Measurements from ENCODE around the gene CERS1.

The CERS1 gene

DNA sequence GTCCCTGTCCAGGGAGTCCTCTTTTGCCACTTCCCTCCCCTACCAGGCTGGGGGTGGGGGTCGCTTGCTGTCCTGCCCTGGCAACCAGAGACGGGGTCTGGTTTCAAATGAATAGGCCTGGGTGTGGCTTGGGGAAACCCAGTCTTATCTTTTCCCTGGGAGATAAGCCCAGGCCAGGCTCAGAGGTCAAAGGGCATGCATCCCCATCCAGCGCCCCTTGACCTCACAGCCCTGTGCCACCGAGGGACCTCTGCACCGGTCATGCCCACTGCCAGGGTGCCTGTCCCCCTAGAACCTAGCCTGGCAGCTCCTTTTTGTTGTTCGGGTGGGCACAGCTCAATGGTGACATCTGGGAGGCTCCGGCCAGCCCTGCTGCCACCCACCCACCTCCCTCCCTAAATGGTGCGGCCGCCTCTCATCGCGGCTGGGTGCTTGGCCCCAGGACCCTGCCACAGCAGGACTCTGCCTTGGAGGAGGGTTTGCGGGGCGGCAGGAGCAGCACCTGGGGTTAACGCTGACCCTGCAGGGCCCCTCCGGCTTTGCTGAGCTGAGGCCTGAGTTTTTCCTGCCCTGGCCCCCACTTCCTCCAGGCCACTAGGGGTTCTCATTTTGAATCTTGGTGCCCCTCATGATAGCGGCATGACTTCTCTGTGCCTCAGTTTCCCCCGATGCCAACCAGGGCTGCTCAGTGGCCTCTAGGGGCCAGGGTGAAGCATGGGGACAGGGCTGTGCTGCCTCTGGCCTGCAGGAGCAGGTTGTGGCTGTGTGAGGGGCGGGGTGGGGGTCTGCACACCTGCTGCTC, 2.9 kb upstream of the CERS1 start:
- no peak for DNase-seq (ENCODE audit: low spot score)

DNA sequence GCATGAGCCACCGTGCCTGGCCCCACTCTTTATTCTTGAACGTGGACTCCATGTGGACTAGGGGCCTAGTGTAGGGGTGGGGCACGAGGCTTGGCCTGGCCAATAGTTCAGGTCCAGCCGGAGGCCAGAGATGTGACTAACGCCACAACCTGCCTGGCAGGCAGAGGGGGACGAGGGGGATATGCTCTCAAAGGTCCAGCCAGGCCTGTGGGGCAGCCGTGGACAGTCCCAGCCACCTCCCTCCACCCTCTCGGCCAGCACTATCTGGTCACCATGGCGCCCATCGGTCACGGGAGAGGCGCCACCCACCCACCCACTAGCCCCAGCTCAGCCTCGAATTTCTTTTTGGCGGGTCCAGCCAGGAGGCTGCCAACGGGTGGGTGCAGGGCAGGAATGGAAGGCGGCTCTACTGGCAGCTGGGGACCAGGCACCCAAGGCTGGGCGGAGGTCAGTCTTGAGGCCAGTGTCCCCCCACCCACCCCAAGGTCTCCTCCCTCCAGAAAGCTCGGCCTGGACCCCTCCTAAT, 2.2 kb upstream of the CERS1 start:
- DNase-seq (ENCODE audit: low spot score): no peak

DNA sequence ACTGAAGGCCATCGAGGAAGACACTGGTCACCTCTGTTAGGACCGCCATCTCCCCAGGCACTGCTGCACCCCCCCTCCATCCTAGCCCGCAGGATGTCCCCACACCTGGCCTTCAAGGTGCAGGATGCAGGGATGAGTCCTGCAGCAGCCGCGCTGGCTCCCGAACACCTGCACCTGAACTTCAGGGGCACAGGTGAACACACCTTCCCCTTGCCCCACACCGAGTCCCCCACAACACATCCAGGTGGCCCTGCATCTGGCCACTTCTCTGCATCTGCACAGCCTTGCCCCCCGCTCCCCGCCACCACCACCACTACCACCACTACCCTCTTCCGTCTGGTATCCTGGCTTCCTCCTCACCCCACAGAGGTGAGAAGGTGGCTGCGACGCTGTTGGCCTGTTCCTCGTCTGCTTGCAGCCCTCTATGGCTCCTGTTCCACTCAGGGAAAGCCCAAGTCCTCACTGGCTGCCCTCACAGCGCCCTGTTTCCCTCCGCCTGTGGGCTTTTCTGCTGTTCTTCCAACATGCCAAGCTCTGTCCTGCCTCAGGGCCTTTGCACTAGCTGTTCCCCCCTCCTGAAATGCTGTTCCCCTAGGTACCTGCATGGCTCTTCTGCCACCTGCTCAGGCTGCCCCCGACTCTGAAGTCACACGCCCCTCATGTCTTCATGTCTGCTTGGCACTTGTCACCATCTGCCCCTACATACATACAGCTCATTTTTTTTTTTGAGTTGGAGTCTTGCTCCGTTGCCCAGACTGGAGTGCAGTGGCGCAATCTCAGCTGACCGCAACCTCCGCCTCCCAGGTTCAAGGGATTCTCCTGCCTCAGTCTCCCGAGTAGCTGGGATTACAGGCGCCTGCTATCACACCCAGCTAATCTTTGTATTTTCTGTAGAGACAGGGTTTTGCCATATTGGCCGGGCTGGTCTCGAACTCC, 1.4 kb upstream of the CERS1 start:
- DNase-seq (ENCODE audit: low spot score): no peak

DNA sequence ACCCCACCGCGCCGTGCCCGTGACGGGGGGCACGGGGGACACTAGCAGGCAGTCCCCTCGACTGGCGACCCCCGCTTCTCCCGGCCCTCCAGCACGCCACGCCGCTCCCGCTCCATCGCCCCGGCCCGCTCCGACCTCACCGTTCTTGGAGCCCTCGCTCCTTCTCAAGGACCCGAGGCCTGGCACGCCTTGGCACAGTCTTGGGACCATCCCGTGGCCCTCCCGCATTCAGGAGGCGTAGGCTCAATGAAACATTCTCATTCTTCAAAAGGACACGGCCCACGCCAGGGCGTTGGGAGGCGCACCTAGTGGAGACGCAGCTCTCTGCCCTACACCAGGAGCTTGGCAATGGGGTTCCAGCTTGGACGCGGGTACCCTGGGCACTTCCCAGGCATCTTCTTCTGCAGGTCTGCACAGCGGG, 473 bp upstream of the CERS1 start:
- DNase-seq (ENCODE audit: low spot score): peak; percentile 42

DNA sequence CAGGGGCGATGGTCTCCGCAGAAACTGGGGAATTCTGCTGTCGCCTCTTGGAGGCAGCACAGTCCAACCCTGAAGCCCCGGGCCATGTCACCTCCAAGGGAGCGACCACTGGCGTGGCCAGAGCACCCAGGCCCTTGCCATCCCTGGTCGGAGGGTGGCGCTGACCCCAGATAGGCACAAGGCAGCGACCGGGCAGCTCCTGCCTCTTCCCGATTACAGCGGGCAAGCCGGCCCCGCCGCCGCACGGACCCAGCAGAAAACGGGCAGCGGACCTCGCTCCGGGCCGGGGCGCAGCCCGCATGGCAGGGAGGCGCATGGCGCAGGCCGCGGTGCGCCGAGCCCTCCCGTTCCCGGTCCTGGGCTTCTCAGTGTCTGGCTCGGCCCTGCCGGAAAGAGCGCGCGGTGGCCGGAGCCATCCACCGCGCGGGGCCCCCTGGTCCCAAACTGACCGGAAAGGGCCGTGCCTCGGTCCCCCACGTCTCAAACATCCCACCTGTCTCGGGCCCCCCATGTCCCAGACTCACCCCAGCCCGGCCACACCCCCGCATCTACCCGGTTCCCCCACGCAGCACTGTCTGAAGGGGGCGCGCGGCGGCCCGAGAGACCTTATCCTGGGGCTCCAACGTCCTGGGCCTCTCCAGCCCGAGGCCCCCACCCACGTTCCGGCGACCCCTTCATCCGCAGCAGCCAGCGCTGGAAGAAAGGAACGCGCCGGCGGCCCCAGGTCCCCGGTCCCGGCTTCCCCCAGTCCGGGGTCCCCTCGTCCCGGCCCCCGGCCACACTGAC, 727 bp downstream of the CERS1 start:
- DNase-seq (ENCODE audit: low spot score): peak; percentile 75

DNA sequence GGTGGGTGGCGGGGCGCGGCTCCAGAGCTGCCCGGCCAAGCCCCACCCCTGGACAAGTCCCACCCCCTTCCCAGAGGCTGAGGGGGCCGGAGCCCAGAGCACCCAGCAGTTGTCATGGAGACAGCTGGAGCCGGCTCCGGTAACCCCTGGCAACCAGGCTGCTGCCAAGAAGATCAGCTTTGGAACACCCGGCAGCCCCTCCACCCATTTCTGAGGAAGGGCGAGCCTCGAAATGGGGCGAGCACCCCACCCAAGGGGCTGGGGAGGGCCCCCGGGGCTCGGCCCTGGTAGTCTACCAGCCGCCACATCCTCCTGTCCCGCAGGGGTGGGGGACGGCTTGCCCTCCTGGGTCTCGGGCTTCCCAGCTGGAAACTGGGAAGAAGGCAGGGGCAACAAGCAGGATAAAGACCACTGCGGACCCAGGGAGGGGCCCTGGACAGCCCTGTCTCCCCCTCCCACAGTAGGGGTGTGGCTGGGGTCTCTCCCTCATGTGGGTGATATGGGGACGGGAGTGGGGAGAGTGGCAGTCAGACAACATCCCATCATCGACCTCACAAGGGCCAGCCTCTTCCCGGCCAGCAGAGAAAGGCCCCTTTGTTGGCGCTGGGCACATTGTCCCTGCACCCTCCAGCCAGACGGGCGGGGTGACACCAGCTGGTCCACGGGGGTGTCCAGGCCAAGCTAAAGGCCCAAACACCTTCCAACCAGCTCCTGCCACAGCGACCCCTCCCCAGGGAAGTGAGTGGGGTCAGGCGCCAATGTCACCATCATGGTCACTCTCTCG, 1.5 kb downstream of the CERS1 start:
- DNase-seq (ENCODE audit: low spot score): peak; percentile 48

DNA sequence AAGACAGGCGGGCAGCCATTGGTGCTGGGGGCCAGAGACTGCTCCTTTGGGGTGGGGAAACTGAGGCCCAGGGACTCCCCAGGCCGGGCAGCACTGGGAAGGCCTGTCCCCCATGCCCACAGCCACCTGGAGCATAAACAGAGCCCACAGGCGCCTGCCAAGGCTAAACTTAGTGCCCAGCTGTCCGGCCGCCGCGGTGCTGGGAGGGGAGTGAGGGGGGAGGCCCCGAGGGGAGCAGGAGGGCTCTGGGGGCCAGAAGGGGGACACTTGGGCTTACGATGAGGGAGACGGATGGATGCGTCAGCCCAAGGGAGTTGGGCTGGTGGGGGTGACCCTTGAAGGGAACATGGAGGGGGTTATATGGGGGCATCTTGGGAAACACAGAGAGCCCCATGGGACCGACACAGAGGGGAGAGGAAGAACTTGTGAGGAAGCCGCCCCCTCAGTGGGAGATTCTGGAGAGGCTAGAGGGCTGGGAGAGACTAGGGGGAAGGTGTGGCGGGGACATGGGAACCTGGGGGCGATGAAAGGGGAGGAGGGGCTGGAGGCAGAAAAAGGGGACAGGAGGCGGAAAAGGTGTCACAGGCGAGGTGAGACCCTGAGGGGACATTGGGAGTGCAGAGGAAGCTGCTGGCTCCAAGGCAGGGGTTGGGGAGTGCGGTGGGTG, 2.2 kb downstream of the CERS1 start:
- DNase-seq (ENCODE audit: low spot score): no peak

DNA sequence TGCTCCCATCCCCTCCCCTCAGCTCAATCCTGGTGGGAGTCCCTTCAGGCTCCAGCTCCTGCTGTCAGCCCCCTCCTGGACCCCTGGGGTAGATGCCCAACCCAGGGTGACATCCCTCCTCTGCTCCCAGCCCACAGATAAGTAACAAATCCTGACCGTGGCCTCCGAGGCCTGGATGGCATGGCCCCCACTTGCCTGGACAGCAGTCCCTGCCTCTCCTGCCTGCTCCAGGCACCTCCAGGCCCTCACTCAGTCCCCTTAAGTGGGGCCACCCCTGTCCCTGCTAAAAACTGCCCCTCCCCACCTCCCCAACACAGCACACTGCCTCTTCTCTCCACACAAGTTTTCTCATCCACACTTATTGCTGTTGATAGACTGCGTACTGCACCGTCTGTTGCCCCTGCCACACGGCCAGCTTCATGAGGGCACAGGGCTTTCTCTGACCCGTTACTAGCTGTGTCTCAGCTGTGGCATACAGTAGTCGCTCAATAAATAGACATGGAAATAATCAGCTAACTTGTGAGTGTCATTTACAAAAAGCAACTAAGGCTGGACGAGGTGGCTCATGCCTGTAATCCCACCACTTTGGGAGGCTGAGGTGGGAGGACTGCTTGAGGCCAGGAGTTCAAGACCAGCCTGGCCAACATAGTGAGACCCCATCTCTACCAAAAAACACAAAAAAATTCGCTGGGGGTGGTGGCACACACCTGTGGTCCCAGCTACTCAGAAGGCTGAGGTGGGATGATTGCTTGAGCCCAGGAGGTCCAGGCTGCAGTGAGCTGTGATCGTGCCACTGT, 5.8 kb downstream of the CERS1 start:
- DNase-seq (ENCODE audit: low spot score): no peak

DNA sequence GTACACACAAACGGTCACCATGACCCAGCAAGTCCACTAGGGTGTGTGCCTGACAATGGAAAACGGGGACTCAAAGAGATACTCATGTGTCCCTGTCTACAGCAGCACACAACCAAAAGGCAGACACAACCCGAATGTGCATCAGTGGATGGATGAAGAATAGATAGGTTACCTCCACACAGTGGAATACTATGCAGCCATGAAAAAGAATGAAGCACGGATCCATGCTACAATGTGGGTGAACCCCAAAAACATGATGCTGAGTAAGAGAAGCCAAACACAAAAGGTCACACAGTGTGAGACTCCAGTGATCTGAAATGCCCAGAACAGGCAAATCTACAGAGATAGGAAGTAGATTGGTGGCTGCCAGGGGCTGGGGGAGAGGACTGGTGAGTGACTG, 9.0 kb downstream of the CERS1 start:
- DNase-seq (ENCODE audit: low spot score): no peak

DNA sequence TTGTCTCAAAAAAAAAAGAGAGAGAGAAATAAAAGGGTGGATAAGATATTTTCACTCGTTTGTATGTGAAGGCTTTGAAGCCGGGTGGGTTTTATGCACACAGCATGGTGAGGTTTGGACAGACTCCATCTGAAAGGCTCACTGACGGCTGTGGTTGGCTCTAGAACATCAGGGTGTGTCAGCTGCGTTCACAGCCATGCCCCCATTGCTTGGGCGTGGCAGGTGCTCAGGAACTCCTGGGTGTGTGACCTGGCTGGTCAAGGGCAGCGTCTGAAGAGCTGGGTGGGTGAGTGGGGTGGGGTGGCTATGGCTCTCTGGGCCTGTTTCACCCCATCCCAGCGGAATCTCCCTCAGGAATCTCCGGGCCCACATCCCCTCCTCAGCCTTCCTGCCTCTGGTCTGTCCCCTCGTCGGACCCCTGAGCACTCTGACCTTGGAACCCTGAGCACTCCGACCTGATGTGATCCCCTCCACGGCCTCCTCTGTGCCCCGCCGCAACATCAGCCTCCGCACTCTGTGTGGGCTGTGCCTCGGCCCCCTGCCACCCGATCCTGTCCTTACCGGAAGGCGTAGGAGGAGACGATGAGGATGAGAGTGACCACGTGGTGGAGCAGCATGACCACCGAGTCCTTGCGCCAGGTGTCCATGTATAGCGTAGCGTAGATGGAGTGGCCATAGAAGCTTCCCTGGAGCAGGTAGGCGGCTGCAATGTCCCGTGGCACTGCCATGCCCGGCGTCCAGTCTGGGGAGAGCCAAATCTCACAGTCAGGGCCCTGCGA, 12.2 kb downstream of the CERS1 start:
- DNase-seq (ENCODE audit: low spot score): no peak

DNA sequence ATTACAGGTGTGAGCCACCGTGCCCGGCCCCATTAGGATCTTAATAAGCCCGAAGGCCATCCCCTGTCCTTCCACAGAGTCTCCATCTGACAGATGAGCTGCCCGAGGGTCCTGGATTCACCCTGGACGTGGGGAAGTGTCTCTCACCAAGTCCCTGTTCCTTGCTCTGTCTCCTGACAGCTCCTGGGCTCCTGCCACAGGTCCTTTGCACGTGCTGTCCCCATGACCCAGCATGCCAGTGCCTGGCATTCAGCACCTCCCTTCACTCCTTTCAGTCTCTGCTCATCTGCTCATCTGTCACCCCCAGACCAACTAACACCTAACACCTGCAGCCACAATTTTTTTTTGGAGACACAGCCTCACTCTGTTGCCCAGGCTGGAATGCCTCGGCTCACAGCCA, 14.5 kb downstream of the CERS1 start:
- no peak for DNase-seq (ENCODE audit: low spot score)

DNA sequence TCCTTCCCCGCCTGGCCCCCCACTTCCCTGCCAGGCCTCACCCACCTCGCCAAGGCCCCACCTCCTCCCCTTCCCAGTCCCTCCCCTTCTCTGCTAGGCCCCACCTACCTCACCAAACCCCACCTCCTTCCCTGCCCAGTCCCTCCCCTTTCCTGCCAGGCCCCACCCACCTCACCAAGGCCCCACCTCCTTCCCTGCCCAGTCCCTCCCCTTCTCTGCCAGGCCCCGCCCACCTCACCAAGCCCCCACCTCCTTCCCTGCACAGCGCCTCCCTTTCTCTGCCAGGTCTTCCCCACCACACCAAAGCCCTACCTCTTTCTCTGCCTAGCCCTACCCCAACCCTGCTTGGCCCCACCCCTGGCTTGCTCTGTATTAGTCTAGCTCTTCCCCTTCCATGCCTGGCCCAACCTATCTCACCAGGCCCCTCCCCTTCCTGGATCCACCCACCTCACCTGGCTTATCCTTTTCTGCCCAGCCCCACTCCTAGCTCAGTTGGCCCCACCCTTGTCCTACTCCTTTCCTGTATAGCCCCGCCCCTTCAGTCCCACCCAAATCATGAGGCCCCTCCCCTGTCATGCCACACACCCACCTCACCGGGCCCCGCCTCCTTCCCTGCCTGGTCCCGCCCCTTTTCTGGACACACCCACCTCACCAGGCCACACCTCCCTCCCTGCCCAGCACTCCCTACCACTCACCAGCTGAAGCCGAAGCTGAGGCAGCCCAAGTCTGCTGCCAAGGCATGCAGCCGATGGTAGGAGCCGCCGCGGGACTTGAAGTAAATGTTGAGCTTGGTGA, 16.2 kb downstream of the CERS1 start:
- DNase-seq (ENCODE audit: low spot score): no peak

DNA sequence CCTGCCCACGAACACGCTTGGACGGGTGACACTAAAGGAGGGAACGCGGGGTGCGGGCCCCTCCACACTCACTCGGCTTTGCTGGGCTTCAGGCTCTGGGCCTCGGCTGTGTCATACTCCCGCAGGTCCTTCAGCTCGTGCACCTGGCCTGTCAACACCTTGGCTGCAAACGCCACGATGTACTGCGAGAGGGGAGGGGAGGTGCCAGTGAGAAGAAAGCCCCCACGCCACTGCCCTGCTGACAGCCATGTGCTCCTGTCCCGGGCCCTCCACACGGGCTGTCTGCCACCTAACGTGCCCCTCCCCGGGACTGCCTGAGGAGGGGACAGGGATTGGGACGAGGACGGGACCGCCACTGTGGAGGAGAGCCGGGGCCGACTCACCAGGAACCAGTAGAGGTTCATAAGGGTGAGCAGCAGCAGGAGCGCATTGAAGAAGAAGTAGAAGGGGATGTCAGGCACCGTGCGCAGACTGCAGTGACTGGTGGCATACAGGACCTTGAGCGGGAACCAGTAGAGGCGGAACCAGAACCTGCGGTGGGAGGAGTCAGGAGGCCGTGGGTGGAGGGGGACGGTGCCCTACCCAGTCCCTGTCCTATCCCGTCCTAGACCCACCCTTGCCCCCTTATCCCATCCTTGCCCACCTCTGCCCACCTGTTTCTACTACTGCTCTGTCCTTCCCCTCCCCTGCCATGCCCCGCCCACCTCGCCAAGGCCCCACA, 16.9 kb downstream of the CERS1 start:
- DNase-seq (ENCODE audit: low spot score): no peak

DNA sequence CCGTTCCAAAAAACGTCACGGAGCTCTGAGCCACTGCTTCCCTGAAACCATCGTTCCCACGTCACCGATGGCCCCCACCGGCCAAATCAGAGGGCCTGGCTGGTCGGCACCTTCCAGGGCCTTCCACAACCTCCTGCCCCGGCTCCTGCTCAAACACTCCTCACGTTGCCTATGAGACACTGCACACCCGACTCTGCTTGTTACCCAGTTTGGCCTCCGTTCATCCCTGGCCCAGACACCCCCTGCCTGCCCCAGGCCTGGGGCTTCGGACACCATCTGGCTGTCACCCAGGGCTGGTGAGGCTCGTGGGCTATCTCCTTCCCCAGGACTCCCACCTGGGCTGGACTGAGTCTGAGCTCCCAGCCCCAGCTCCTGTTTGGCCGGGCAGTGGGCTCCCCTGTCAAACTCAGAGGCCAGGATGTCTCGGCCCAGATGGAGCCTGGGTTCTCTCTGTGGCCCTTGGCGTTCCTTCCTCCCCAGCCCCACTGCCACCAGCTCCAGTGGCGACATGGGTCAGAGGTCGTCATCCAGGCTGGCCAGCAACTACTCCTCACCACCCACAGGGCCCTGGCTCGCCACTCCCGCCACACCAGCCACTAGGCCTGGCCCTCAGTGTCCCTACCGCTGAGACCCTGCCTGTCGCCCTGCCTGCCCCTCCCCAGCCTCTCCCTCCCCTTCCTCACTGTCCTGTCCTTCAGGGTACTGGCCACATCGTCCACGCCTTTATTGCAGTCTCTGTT, 17.7 kb downstream of the CERS1 start:
- DNase-seq (ENCODE audit: low spot score): no peak

DNA sequence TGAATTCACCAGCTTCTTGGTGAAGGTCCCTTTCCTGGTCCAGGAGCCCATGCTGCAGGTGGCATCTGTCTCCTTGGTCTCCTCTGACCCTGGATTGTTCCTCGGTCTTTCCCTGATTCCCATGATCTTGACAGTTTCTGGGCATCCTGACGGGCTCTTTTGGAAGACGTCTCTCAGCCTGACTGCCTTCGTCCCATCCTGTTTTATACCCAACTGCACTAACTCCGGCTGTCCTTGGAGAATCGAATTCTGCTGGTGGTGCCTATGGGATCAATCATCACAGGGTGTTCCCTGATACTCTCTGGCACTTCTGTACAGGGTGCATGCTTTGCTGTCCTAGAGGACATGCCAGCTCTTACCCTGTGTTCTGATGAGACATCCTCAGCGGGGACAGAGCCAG, 19.1 kb downstream of the CERS1 start:
- no peak for DNase-seq (ENCODE audit: low spot score)

DNA sequence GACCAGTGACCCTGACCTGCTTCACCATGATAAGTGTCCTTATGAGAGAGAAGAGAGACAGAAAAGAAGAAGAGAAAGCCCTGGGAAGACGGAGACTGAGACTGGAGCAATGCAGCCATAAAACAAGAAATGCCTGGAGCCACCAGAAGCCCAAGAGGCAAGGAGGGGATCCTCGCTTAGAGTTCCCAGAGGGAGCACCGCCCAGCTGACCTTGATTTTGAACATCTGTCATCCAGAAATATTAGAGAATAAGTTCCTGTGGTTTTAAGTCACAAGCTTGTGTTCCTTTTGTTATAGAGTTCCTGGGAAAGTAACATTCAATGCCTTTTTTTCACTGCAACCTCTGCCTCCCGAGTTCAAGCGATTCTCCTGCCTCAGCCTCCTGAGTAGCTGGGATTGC, 20.2 kb downstream of the CERS1 start:
- no peak for DNase-seq (ENCODE audit: low spot score)

DNA sequence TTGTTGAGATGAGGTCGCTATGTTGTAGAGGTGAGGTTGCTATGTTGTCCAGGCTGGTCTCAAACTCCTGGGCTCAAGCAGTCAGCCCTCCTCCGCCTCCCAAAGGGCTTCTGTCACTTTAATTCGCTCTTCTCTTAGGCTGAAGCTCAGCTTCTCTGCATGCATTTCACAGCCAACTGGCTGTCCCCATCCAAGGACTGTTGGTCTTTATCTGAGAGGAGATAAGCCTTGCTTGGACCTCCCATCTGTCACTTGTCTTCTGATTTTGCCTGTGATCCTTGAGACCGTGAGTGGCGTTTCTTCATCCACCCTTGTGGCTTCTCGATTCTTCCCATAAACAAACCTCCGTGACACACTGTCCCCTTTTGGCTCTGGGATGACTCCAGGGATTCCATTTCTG, 24.4 kb downstream of the CERS1 start:
- peak; percentile 58 for DNase-seq (ENCODE audit: low spot score)

Measured in cerebellar cortex (tissue), 1 donor.